Measurements from ENCODE around the gene SPRR2E.

DNA sequence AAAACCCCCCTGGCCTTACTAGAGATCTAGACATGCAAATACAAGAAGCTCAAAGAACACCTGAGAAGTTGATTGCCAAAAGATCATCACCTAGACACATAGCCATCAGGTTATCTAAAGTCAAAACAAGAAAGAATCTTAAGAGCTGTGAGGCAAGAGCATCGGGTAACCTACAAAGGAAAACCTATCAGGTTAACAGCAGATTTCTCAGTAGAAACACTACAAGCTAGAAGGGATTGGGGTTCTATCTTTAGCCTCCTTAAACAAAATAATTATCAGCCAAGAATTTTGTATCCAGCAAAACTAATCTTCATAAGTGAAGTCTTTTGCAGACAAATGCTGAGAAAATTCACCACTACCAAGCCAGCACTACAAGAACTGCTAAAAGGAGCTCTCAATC lies 31.2 kb upstream of the SPRR2E start:
- TF ChIP-seq CTCF (conservative IDR thresholded peaks at IDR 0.05) (no peak), ZFX (IDR thresholded peaks at IDR 0.05) (no peak)

Data from C4-2B (cell line).